ENCODE results near the gene RNF4. TPM values are rescaled to one million over a fixed set of nuclear protein-coding genes. Genes with fewer than 3 reads are reported as not detected.

The RNF4 gene
- total and polyA plus RNA-seq, 2 experiments from 2014 or later = 63.1 to 66.5 TPM

GRCh38 chr4:2423695-2424094 lies 45.2 kb upstream of the RNF4 start:
- H3K9me3 ChIP-seq (ENCODE audit: low read depth) = no peaks in the 10 kb centered on the region
- H3K9me2 ChIP-seq (ENCODE audit: insufficient read depth) = no peaks in the 10 kb centered on the region
- H3F3A ChIP-seq (ENCODE audit: insufficient read depth) = no peaks in the 10 kb centered on the region
- H3K27ac ChIP-seq = no peak overlapping the region
- no peak for TF ChIP-seq EZH2 (IDR thresholded peaks at IDR 0.05; ENCODE audit: insufficient read depth, poor library complexity, severe bottlenecking)
- TF ChIP-seq EZH2phosphoT487 (IDR thresholded peaks at IDR 0.05; ENCODE audit: insufficient read depth, low read depth) = no peak
- no peaks in the 10 kb centered on the region for H4K20me1 ChIP-seq (ENCODE audit: insufficient read depth)
- no peak for DNase-seq
- no peak overlapping the region for H3K4me3 ChIP-seq
- H3K4me2 ChIP-seq (ENCODE audit: unreplicated experiment) = no peak overlapping the region
- H3K27me3 ChIP-seq (replicated peaks; ENCODE audit: insufficient read depth) = peaks cover 25% of the 10 kb centered on the region
- no peaks in the 10 kb centered on the region for H3K4me1 ChIP-seq (ENCODE audit: insufficient read depth)
- H2AFZ ChIP-seq = no peak overlapping the region
- 69 to 70% methylated on average over 10 of the region's 10 CpGs for WGBS, 2 experiments (ENCODE audit: low coverage in 1 of 2, low lambda C conversion rate in 2 of 2, missing lambda C conversion rate in 2 of 2)
- no peaks in the 10 kb centered on the region for H3K79me2 ChIP-seq (ENCODE audit: insufficient read depth)
- no peaks in the 10 kb centered on the region for H3K36me3 ChIP-seq (ENCODE audit: low read depth)
- no peak overlapping the region for H3K9ac ChIP-seq
- in situ Hi-C loops (cut with MboI) = no loop called here

- 23 to 27% methylated on average over 10 of the region's 10 CpGs for WGBS, 2 experiments (ENCODE audit: low coverage in 1 of 2, low lambda C conversion rate in 2 of 2, missing lambda C conversion rate in 2 of 2)
- Histone ChIP-seq H3K36me3 (ENCODE audit: low read depth) (no peaks in the 10 kb centered on the region), H3K9me2 (ENCODE audit: insufficient read depth) (no peaks in the 10 kb centered on the region), H3K4me3 (no peak overlapping the region), H3K4me2 (ENCODE audit: unreplicated experiment) (no peak overlapping the region), H3K9ac (no peak overlapping the region), H3F3A (ENCODE audit: insufficient read depth) (peaks cover under 1% of the 10 kb centered on the region; the same call in 1 of the 2 replicates), H2AFZ (peak overlapping the region; percentile 52; the same call in 1 of the 2 replicates), H3K27ac (no peak overlapping the region), H3K79me2 (ENCODE audit: insufficient read depth) (no peaks in the 10 kb centered on the region), H3K9me3 (ENCODE audit: low read depth) (no peaks in the 10 kb centered on the region), H4K20me1 (ENCODE audit: insufficient read depth) (no peaks in the 10 kb centered on the region), H3K27me3 (replicated peaks; ENCODE audit: insufficient read depth) (peaks cover 20% of the 10 kb centered on the region), H3K4me1 (ENCODE audit: insufficient read depth) (no peaks in the 10 kb centered on the region)
- no peak for TF ChIP-seq EZH2 (IDR thresholded peaks at IDR 0.05; ENCODE audit: insufficient read depth, poor library complexity, severe bottlenecking)
- TF ChIP-seq EZH2phosphoT487 (IDR thresholded peaks at IDR 0.05; ENCODE audit: insufficient read depth, low read depth) = no peak
- DNase-seq = peak; percentile 74
- in situ Hi-C loops (cut with MboI) = no loop called here
These were observed 44.3 kb upstream of the RNF4 start for GRCh38 chr4:2424581-2424980.

- in situ Hi-C loops (cut with MboI) = no loop called here
- Histone ChIP-seq H3K79me2 (ENCODE audit: insufficient read depth) (no peaks in the 10 kb centered on the region), H3K4me1 (ENCODE audit: insufficient read depth) (no peaks in the 10 kb centered on the region), H3K27ac (no peak overlapping the region), H3K4me2 (ENCODE audit: unreplicated experiment) (no peak overlapping the region), H3F3A (ENCODE audit: insufficient read depth) (peaks cover 10% of the 10 kb centered on the region), H3K27me3 (replicated peaks; ENCODE audit: insufficient read depth) (peaks cover 11% of the 10 kb centered on the region), H3K9ac (no peak overlapping the region), H2AFZ (no peak overlapping the region), H3K9me3 (ENCODE audit: low read depth) (no peaks in the 10 kb centered on the region), H3K4me3 (no peak overlapping the region), H4K20me1 (ENCODE audit: insufficient read depth) (no peaks in the 10 kb centered on the region), H3K36me3 (ENCODE audit: low read depth) (no peaks in the 10 kb centered on the region), H3K9me2 (ENCODE audit: insufficient read depth) (no peaks in the 10 kb centered on the region)
- 89 to 92% methylated on average over 13 of the region's 13 CpGs for WGBS, 2 experiments (ENCODE audit: low coverage in 1 of 2, low lambda C conversion rate in 2 of 2, missing lambda C conversion rate in 2 of 2)
- no peak for DNase-seq
- TF ChIP-seq EZH2phosphoT487 (IDR thresholded peaks at IDR 0.05; ENCODE audit: insufficient read depth, low read depth) (no peak), EZH2 (IDR thresholded peaks at IDR 0.05; ENCODE audit: insufficient read depth, poor library complexity, severe bottlenecking) (no peak)
These were observed 43.4 kb upstream of the RNF4 start for GRCh38 chr4:2425386-2426068.

- in situ Hi-C loops (cut with MboI) = no loop called here
These were observed 42.9 kb upstream of the RNF4 start for GRCh38 chr4:2426069-2426397.

More at GRCh38 chr4:2426069-2426397, 42.9 kb upstream of the RNF4 start:
- peaks cover 6% of the 10 kb centered on the region; the same call in 1 of the 2 replicates for H3K27me3 ChIP-seq (replicated peaks; ENCODE audit: insufficient read depth)
- H3F3A ChIP-seq (ENCODE audit: insufficient read depth) = peaks cover 15% of the 10 kb centered on the region
- H3K4me3 ChIP-seq = no peak overlapping the region
- H3K4me1 ChIP-seq (ENCODE audit: insufficient read depth) = no peaks in the 10 kb centered on the region
- H3K9ac ChIP-seq = no peak overlapping the region
- H3K36me3 ChIP-seq (ENCODE audit: low read depth) = no peaks in the 10 kb centered on the region
- H2AFZ ChIP-seq = no peak overlapping the region
- H4K20me1 ChIP-seq (ENCODE audit: insufficient read depth) = no peaks in the 10 kb centered on the region
- H3K9me3 ChIP-seq (ENCODE audit: low read depth) = no peaks in the 10 kb centered on the region
- TF ChIP-seq EZH2phosphoT487 (IDR thresholded peaks at IDR 0.05; ENCODE audit: insufficient read depth, low read depth) = no peak
- TF ChIP-seq EZH2 (IDR thresholded peaks at IDR 0.05; ENCODE audit: insufficient read depth, poor library complexity, severe bottlenecking) = no peak
- H3K9me2 ChIP-seq (ENCODE audit: insufficient read depth) = no peaks in the 10 kb centered on the region
- no peak overlapping the region for H3K4me2 ChIP-seq (ENCODE audit: unreplicated experiment)
- H3K27ac ChIP-seq = no peak overlapping the region
- no peaks in the 10 kb centered on the region for H3K79me2 ChIP-seq (ENCODE audit: insufficient read depth)
- WGBS, 2 experiments (ENCODE audit: low coverage in 1 of 2, low lambda C conversion rate in 2 of 2, missing lambda C conversion rate in 2 of 2) = 80 to 83% methylated on average over 4 to 8 of the region's 8 CpGs
- DNase-seq = no peak

Measured in GM23248 (cell line).